Type B pancreatic cell (in vitro differentiated cells): ENCODE data around the gene SKA2. TPM values are rescaled to one million over a fixed set of nuclear protein-coding genes. Genes with fewer than 3 reads are reported as not detected.
"Not testable (repeated sequence)": the region's sequence is repeated elsewhere in the genome, so short reads cannot be mapped to it uniquely, and the experiment has no call there.

Experiments
- DNase-seq: peaks from one replicate; pipeline ENCODE4 v3.0.0; 2021; ENCODE audit warnings: mixed read lengths; ENCODE audit not compliant: unreplicated experiment; ENCODE audit errors: extremely low spot score
- H3K27ac Mint-ChIP-seq: 2 replicates; pipeline ENCODE4 v1.8.0; 2021; ENCODE audit warnings: mild to moderate bottlenecking, mixed read lengths
- H3K27me3 Mint-ChIP-seq: 2 replicates; pipeline ENCODE4 v1.8.0; 2021; ENCODE audit warnings: mixed read lengths
- H3K36me3 Mint-ChIP-seq: 2 replicates; pipeline ENCODE4 v1.8.0; 2021; ENCODE audit warnings: mixed read lengths
- H3K4me1 Mint-ChIP-seq: one replicate; pipeline ENCODE4 v1.8.0; 2021; ENCODE audit warnings: mixed read lengths; ENCODE audit not compliant: unreplicated experiment
- H3K4me3 Mint-ChIP-seq: 2 replicates; pipeline ENCODE4 v1.8.0; 2021; ENCODE audit warnings: mild to moderate bottlenecking, mixed read lengths
- H3K9me3 Mint-ChIP-seq: 2 replicates; pipeline ENCODE4 v1.8.0; 2021; ENCODE audit warnings: mixed read lengths
- total RNA-seq: library from RNA; stranded (reverse); gene quantifications from 2 replicates; pipeline ENCODE4 v1.2.1, GENCODE V29; 2021; ENCODE audit warnings: low replicate concordance
- TF ChIP-seq, protein P1 (sequence below): fragments of 200-600 bp; sonication (generic); conservative IDR thresholded peaks from 2 replicates; pipeline ENCODE4 v1.5.0; 2021; ENCODE audit warnings: antibody characterized with exemption, mild to moderate bottlenecking

Gene SKA2
- total RNA-seq, 1 donor from 2014 or later, result 78.4 TPM

DNA sequence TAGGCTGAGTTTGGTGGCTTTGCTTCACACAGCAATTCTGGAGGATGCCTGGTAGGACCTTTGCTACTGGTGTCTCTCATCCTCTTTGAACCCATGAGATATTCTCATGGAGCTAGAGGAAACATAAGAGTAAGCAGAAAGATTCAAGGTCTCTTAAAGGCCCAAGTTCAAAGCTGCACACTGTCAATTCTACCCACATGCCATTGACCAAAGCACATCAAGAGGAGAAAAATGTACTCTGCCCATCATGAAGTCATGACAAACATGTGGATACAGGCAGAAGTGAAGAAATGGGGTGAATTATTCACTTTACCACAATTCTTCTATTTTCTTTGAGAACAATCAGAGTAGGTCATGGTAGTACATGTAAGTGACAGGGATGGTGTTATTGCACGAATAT, 13.1 kb downstream of the SKA2 start:
- peaks cover 13% of the 10 kb centered on the region for H3K36me3 Mint-ChIP-seq
- no peak for DNase-seq
- H3K27ac Mint-ChIP-seq, result no peak overlapping the region
- TF ChIP-seq, protein P1, sequence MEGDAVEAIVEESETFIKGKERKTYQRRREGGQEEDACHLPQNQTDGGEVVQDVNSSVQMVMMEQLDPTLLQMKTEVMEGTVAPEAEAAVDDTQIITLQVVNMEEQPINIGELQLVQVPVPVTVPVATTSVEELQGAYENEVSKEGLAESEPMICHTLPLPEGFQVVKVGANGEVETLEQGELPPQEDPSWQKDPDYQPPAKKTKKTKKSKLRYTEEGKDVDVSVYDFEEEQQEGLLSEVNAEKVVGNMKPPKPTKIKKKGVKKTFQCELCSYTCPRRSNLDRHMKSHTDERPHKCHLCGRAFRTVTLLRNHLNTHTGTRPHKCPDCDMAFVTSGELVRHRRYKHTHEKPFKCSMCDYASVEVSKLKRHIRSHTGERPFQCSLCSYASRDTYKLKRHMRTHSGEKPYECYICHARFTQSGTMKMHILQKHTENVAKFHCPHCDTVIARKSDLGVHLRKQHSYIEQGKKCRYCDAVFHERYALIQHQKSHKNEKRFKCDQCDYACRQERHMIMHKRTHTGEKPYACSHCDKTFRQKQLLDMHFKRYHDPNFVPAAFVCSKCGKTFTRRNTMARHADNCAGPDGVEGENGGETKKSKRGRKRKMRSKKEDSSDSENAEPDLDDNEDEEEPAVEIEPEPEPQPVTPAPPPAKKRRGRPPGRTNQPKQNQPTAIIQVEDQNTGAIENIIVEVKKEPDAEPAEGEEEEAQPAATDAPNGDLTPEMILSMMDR, result no peak
- no peaks in the 10 kb centered on the region for H3K9me3 Mint-ChIP-seq
- H3K27me3 Mint-ChIP-seq, result no peaks in the 10 kb centered on the region
- H3K4me3 Mint-ChIP-seq, result no peak overlapping the region
- H3K4me1 Mint-ChIP-seq, result no peaks in the 10 kb centered on the region

GRCh38 chr17:59139939-59140338, 15.0 kb downstream of the SKA2 start:
- Mint-ChIP-seq H3K36me3 (peaks cover 9% of the 10 kb centered on the region), H3K4me3 (no peak overlapping the region), H3K27ac (no peak overlapping the region), H3K4me1 (no peaks in the 10 kb centered on the region), H3K27me3 (no peaks in the 10 kb centered on the region), H3K9me3 (no peaks in the 10 kb centered on the region)
- DNase-seq, result no peak
- TF ChIP-seq, protein P1, result no peak

GRCh38 chr17:59138339-59138738, 16.6 kb downstream of the SKA2 start:
- H3K4me1 Mint-ChIP-seq, H3K27me3 Mint-ChIP-seq, H3K27ac Mint-ChIP-seq, DNase-seq, H3K9me3 Mint-ChIP-seq, H3K36me3 Mint-ChIP-seq, H3K4me3 Mint-ChIP-seq: not testable (repeated sequence)

DNA sequence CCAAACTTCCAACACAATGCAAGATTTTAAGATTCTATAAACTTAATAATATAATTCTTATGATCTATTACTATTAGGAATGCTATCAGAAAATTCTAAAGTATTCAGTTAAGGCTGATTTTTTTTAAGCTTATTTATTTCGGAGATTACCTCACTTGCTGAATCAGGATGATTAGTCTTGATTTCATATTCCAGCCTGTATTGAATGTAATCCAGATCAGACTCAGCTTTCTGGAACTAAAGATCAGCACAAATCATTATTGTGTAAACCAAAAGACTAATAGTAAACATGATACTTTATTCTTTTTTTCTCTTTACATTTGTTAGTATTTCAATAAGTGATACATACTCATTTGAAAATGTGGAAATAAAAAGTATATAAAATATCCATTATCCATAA, 23.9 kb downstream of the SKA2 start:
- Mint-ChIP-seq H3K36me3 (peaks cover 11% of the 10 kb centered on the region), H3K4me3 (no peak overlapping the region), H3K9me3 (no peaks in the 10 kb centered on the region), H3K27me3 (no peaks in the 10 kb centered on the region), H3K4me1 (no peaks in the 10 kb centered on the region), H3K27ac (no peak overlapping the region)
- TF ChIP-seq, protein P1, result no peak
- no peak for DNase-seq

DNA sequence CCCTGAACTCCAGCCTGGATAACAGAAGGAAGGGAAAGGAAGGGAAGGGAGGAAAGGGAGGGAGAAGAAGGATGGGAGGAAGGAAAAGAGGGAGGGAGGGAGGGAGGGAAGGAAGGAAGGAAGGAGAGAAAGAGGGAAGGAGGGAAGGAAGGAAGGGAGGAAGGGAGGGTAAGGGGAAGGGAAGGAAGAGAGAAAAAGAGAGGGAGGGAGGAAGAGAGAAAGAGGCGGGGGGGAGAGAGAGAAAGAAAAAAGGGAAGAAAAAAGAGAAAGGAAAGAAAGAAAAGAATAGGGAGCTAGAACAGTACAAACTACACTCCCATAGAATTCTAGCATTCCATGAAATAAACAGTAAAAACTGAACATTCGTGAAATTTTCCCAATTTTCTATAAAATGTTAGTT, 25.2 kb downstream of the SKA2 start:
- no peaks in the 10 kb centered on the region for H3K27me3 Mint-ChIP-seq
- no peaks in the 10 kb centered on the region for H3K9me3 Mint-ChIP-seq
- TF ChIP-seq, protein P1, result no peak

GRCh38 chr17:59126809-59127417, 28.1 kb downstream of the SKA2 start:
- Mint-ChIP-seq H3K4me3 (no peak overlapping the region), H3K9me3 (no peaks in the 10 kb centered on the region), H3K36me3 (peaks cover 18% of the 10 kb centered on the region), H3K27me3 (no peaks in the 10 kb centered on the region), H3K4me1 (no peaks in the 10 kb centered on the region), H3K27ac (no peak overlapping the region)
- TF ChIP-seq, protein P1, result no peak
- DNase-seq, result no peak

More for the DNA sequence above, 25.2 kb downstream of the SKA2 start:
- Mint-ChIP-seq H3K4me3 (no peak overlapping the region), H3K27ac (no peak overlapping the region), H3K4me1 (no peaks in the 10 kb centered on the region), H3K36me3 (peaks cover 16% of the 10 kb centered on the region)
- DNase-seq, result no peak
